DND-41 (cell line): ENCODE results near the gene ADGRG6.

Experiments used
- EZH2 ChIP-seq: IDR thresholded peaks from 3 replicates; pipeline ENCODE4 v1.6.1; 2012; ENCODE audit warnings: borderline replicate concordance, low read depth, mild to moderate bottlenecking, moderate library complexity, low read length, inconsistent platforms; ENCODE audit not compliant: severe bottlenecking
- TF ChIP-seq, protein P1 (sequence below): IDR thresholded peaks from 2 replicates; pipeline ENCODE4 v1.5.1; 2012; ENCODE audit warnings: borderline replicate concordance, low read length, moderate library complexity, mild to moderate bottlenecking; ENCODE audit not compliant: poor library complexity, severe bottlenecking; ENCODE audit errors: extremely low read depth

DNA sequence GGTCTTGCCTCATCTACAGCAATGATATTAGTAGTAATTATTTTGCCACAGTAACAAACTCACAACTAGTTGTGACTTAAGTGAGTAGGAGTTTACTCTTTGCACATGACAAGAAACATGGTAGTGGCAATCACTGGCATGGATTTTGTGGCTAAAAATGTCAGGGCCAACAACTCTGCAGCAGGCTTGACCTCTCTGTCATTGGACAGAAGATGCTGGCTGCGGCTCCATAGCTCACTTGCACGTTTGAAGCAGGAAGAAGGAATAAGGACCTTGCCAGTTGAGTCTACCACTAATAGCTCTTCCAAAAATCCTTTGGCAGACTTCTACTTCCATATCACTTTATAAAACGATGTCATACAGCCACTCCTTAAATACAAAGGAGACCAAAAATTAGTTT is 117.3 kb downstream of the ADGRG6 start:
- TF ChIP-seq, protein P1, sequence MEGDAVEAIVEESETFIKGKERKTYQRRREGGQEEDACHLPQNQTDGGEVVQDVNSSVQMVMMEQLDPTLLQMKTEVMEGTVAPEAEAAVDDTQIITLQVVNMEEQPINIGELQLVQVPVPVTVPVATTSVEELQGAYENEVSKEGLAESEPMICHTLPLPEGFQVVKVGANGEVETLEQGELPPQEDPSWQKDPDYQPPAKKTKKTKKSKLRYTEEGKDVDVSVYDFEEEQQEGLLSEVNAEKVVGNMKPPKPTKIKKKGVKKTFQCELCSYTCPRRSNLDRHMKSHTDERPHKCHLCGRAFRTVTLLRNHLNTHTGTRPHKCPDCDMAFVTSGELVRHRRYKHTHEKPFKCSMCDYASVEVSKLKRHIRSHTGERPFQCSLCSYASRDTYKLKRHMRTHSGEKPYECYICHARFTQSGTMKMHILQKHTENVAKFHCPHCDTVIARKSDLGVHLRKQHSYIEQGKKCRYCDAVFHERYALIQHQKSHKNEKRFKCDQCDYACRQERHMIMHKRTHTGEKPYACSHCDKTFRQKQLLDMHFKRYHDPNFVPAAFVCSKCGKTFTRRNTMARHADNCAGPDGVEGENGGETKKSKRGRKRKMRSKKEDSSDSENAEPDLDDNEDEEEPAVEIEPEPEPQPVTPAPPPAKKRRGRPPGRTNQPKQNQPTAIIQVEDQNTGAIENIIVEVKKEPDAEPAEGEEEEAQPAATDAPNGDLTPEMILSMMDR = no peak
- no peak for TF ChIP-seq EZH2
